OCI-LY7 (cell line): ENCODE measurements around the gene B3GALT2.

Experiments
- EZH2phosphoT487 ChIP-seq: fragments of 200-600 bp; sonication (generic); IDR thresholded peaks from 2 replicates; pipeline ENCODE4 v1.6.1; 2018; ENCODE audit warnings: low read depth, borderline replicate concordance, mild to moderate bottlenecking, mixed run types, antibody characterized with exemption, low read length, moderate library complexity, mixed read lengths
- TF ChIP-seq, protein P1 (sequence below): fragments of 200-600 bp; sonication (generic); conservative IDR thresholded peaks from 2 replicates; pipeline ENCODE4 v1.5.1; 2014; ENCODE audit warnings: mild to moderate bottlenecking, antibody characterized with exemption, low read length, moderate library complexity, mixed read lengths

DNA sequence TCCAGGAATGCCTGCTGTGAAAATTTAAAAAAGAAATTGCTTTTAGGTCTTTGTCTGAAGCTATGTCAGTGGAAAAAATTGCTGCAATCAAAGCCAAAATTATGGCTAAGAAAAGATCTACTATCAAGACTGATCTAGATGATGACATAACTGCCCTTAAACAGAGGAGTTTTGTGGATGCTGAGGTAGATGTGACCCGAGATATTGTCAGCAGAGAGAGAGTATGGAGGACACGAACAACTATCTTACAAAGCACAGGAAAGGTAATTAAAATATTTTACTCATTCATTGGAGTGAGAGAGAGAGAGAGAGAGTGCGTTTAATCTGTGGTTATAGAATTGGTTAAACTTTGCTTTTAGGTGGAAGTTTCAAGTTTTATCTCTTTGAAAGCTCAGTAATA lies 44.6 kb downstream of the B3GALT2 start:
- TF ChIP-seq EZH2phosphoT487, result no peak
- TF ChIP-seq, protein P1, sequence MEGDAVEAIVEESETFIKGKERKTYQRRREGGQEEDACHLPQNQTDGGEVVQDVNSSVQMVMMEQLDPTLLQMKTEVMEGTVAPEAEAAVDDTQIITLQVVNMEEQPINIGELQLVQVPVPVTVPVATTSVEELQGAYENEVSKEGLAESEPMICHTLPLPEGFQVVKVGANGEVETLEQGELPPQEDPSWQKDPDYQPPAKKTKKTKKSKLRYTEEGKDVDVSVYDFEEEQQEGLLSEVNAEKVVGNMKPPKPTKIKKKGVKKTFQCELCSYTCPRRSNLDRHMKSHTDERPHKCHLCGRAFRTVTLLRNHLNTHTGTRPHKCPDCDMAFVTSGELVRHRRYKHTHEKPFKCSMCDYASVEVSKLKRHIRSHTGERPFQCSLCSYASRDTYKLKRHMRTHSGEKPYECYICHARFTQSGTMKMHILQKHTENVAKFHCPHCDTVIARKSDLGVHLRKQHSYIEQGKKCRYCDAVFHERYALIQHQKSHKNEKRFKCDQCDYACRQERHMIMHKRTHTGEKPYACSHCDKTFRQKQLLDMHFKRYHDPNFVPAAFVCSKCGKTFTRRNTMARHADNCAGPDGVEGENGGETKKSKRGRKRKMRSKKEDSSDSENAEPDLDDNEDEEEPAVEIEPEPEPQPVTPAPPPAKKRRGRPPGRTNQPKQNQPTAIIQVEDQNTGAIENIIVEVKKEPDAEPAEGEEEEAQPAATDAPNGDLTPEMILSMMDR, result no peak
